ENCODE measurements around the gene NAP1L1. TPM values are rescaled to one million over a fixed set of nuclear protein-coding genes. Genes with fewer than 3 reads are reported as not detected.

The NAP1L1 gene
- total RNA-seq, 4 donors from 2014 or later: 78.9 to 191 (median 150) TPM

GRCh38 chr12:76111209-76111749 lies 26.8 kb upstream of the NAP1L1 start:
- Histone ChIP-seq H3K27me3 (no peaks in the 10 kb centered on the region), H3K27ac (no peak overlapping the region), H3K4me3 (no peak overlapping the region), H3K36me3 (no peaks in the 10 kb centered on the region), H3K4me1 (no peaks in the 10 kb centered on the region), H3K9me3 (no peaks in the 10 kb centered on the region)
- no peak for DNase-seq
- no peak for TF ChIP-seq EP300 (IDR thresholded peaks at IDR 0.05; ENCODE audit: low read depth)
- TF ChIP-seq CTCF (IDR thresholded peaks at IDR 0.05): no peak
- TF ChIP-seq POLR2A (IDR thresholded peaks at IDR 0.05): no peak
- no peak for TF ChIP-seq POLR2AphosphoS5 (IDR thresholded peaks at IDR 0.05)
- in situ Hi-C loops (cut with MboI; ENCODE audit: low pct_ligation_motif_present in 1 of 4, low pct_unique_long_range_greater_than_20kb in 1 of 4, low sequenced_read_pairs in 3 of 4) (no loop called here), intact Hi-C loops (cut with DNase I; ENCODE audit: low total_unique reads) (no loop called here)
- 56 to 83% methylated on average over 1 of the region's 1 CpG for WGBS, 2 donors (ENCODE audit: low coverage in 1 of 2)

GRCh38 chr12:76109879-76110278 lies 25.4 kb upstream of the NAP1L1 start:
- Histone ChIP-seq H3K4me1 (no peaks in the 10 kb centered on the region), H3K27ac (no peak overlapping the region), H3K36me3 (no peaks in the 10 kb centered on the region), H3K9me3 (no peaks in the 10 kb centered on the region), H3K27me3 (no peaks in the 10 kb centered on the region), H3K4me3 (no peak overlapping the region)
- no peak for DNase-seq
- in situ Hi-C loops (cut with MboI; ENCODE audit: low pct_ligation_motif_present in 1 of 4, low pct_unique_long_range_greater_than_20kb in 1 of 4, low sequenced_read_pairs in 3 of 4): no loop called here
- intact Hi-C loops (cut with DNase I; ENCODE audit: low total_unique reads): no loop called here
- TF ChIP-seq POLR2AphosphoS5 (IDR thresholded peaks at IDR 0.05): no peak
- no peak for TF ChIP-seq CTCF (IDR thresholded peaks at IDR 0.05)
- no peak for TF ChIP-seq EP300 (IDR thresholded peaks at IDR 0.05; ENCODE audit: low read depth)
- TF ChIP-seq POLR2A (IDR thresholded peaks at IDR 0.05): no peak
- 67 to 70% methylated on average over 4 of the region's 4 CpGs for WGBS, 2 donors (ENCODE audit: low coverage in 1 of 2)

GRCh38 chr12:76108356-76108755 lies 23.9 kb upstream of the NAP1L1 start:
- Histone ChIP-seq H3K27me3 (no peaks in the 10 kb centered on the region), H3K36me3 (no peaks in the 10 kb centered on the region), H3K4me1 (no peaks in the 10 kb centered on the region), H3K27ac (no peak overlapping the region), H3K9me3 (no peaks in the 10 kb centered on the region), H3K4me3 (no peak overlapping the region)
- no peak for DNase-seq
- WGBS, 2 donors (ENCODE audit: low coverage in 1 of 2): 55% methylated on average over 3 of the region's 3 CpGs; no CpG with 5 or more reads in 1 of the 2 donors
- in situ Hi-C loops (cut with MboI; ENCODE audit: low pct_ligation_motif_present in 1 of 4, low pct_unique_long_range_greater_than_20kb in 1 of 4, low sequenced_read_pairs in 3 of 4) (no loop called here), intact Hi-C loops (cut with DNase I; ENCODE audit: low total_unique reads) (no loop called here)
- no peak for TF ChIP-seq CTCF (IDR thresholded peaks at IDR 0.05)
- TF ChIP-seq POLR2A (IDR thresholded peaks at IDR 0.05): no peak
- TF ChIP-seq EP300 (IDR thresholded peaks at IDR 0.05; ENCODE audit: low read depth): no peak
- TF ChIP-seq POLR2AphosphoS5 (IDR thresholded peaks at IDR 0.05): no peak

- Histone ChIP-seq H3K9me3 (no peaks in the 10 kb centered on the region), H3K4me1 (no peaks in the 10 kb centered on the region), H3K4me3 (no peak overlapping the region), H3K36me3 (no peaks in the 10 kb centered on the region), H3K27me3 (no peaks in the 10 kb centered on the region), H3K27ac (no peak overlapping the region)
- in situ Hi-C loops (cut with MboI; ENCODE audit: low pct_ligation_motif_present in 1 of 4, low pct_unique_long_range_greater_than_20kb in 1 of 4, low sequenced_read_pairs in 3 of 4): no loop called here
- TF ChIP-seq POLR2AphosphoS5 (IDR thresholded peaks at IDR 0.05) (no peak), POLR2A (IDR thresholded peaks at IDR 0.05) (no peak), EP300 (IDR thresholded peaks at IDR 0.05; ENCODE audit: low read depth) (no peak), CTCF (IDR thresholded peaks at IDR 0.05) (no peak)
- no peak for DNase-seq
- intact Hi-C loops (cut with DNase I; ENCODE audit: low total_unique reads): no loop called here
- 35 to 36% methylated on average over 3 of the region's 3 CpGs for WGBS, 2 donors (ENCODE audit: low coverage in 1 of 2)
These were observed 22.1 kb upstream of the NAP1L1 start for GRCh38 chr12:76106631-76107030.

Measured in transverse colon (tissue), 4 donors.